GM19467 (cell line): ENCODE measurements around the gene RIMS3.

Source experiments
- ATAC-seq: cut with Tn5 transposase; IDR thresholded peaks from one replicate; pipeline ENCODE4 v1.9.1; 2021; ENCODE audit warnings: mild to moderate bottlenecking, moderate library complexity; ENCODE audit not compliant: unreplicated experiment

RIMS3 gene

DNA sequence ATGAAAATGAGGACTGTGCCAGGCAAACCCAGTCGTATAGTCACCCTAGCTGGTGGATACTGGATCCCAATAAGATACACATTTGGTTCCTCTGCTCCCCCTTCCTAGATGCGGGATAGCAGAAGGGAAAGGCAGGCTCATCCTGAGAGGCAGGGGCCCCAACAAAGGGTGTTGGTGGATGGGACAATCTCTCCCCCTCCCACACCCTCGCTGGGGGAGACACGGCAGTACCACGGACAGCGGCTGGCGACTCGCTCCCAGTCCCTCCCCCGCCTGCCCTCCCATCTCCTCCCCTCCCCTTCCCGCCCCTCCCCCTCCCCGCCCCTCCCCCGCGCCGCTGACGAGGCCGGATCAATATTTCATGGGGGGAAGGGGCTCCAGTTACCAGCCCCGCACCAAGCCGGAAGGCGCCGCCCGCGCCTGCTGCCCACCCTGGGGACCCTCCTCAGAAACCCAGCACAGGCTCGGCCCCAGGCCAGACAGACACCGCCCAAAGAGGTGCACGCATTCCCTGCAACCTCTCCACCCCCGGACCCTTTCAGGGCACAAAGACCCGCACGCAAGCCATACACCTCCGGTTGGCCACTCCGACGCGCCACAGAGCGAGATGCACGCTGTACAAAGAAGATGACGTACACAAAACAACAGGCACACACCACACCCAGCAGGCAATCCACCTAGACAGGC, 11.5 kb downstream of the RIMS3 start:
- no peak for ATAC-seq

DNA sequence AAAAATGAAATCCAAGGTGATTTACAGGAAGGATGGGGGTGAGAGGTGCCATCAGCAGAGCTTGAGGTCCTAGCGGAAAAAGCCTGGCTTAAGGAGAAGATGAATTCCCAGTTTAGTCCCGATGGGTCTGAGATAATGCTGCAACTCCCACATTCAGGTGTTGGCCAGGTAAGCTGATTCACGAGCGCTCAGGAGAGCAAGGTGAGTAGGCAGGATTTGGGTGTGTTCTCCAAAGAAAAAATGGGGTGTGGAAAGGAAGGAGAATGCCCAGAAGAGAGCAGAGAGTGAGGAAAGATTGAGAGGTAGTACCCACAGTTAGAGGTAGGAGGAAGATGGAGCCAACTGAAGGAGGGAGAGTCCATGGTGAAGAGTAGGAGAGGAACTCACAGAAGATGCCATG, 12.5 kb downstream of the RIMS3 start:
- no peak for ATAC-seq

GRCh38 chr1:40652468-40652867, 13.0 kb downstream of the RIMS3 start:
- no peak for ATAC-seq

GRCh38 chr1:40651138-40651857, 14.2 kb downstream of the RIMS3 start:
- no peak for ATAC-seq

DNA sequence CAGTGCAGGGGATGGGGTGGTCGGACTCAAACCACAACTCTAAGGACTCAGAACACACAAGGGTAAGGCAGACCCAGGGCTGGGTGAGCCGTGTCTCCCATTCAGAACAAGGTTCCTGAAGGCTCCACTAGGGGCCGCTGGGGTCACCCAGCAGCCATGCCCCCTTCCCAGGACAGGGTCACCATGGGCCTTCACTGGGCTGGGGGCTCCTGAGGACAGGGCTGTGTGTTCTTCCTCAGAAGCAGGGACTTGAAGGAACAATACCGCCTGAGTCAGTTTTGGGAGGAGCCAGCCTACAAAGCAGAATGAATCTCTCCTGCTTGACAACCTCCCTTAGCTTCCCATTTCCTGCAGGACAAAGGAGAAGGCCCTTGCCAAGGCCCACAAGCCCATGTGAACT, 15.4 kb downstream of the RIMS3 start:
- no peak for ATAC-seq

GRCh38 chr1:40649592-40649930, 15.9 kb downstream of the RIMS3 start:
- no peak for ATAC-seq

GRCh38 chr1:40648928-40649591, 16.4 kb downstream of the RIMS3 start:
- no peak for ATAC-seq

DNA sequence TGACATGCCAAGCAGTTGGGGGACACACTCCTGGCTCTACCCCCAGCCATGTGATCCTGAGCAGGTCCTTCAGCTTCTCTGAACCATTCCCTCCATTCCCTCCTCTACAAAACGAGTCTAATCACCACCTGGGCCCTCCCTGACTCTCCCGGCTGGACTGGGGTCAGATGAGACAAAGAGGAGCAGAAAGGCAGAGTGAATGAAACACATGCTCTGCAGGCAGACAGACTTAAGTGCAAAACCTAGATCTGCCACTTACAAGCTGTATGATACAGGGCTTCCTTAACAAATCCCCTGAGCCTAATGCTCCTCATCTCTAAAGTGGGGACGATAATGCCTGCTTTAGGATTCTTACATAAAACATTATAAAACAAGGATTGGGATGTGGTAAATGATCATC, 17.3 kb downstream of the RIMS3 start:
- no peak for ATAC-seq

DNA sequence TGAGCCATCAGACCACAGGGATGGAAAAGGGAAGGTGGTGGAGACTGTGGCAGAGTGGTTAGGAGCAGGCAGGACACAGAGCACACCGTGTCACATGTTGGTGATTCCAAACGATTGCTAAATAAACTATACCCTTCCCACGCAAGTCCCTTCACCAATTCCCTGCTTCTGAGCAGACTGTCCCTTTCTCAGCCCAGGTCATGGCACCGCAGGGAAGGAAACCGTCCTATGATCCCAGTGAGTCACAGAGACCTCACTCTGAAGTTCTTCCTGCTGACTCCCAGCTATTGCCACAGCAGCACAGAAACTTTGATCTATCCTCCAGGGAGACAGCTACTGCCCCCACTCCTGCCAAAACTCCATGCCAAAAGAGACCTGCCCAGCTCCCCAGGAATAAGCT, 19.2 kb downstream of the RIMS3 start:
- ATAC-seq, result no peak

GRCh38 chr1:40645118-40645680, 20.3 kb downstream of the RIMS3 start:
- ATAC-seq, result no peak

- ATAC-seq, result no peak
Measured at GRCh38 chr1:40641601-40642242, 23.8 kb downstream of the RIMS3 start.

DNA sequence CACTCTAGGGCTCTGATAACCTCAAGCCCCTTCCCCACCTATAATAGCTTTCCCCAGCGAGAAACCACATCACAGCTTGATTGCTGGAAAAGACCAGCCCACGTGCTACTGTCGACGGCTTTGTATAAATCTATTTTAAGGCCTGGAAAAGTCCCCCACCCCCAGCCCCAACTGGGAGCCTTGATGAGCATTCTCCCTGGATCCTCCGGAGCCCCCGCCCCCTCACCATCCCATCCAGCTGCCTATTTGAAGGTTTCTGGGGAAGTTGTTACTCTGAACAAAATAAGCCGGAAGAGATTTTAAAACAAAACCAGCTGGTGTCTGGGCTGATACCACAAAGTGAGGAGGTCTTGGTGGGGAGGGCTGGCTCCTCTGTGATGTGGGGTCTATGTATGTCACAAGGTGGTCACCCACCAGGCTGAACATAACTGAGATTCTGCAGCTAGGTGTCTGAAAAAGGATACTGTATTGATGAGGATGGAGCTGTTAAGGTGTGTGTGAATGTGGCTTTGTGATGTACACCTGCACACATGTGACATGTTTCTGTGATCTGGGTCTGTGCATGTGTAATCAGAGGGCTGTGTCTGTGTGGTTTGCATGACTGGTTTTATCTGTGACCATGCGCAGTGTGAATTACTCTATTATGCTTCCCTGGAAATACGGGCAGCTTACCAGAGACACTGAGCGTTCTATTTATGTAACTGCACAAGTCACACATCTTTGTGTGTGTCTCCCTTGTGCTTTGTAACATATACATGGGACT, 25.0 kb downstream of the RIMS3 start:
- ATAC-seq, result no peak

DNA sequence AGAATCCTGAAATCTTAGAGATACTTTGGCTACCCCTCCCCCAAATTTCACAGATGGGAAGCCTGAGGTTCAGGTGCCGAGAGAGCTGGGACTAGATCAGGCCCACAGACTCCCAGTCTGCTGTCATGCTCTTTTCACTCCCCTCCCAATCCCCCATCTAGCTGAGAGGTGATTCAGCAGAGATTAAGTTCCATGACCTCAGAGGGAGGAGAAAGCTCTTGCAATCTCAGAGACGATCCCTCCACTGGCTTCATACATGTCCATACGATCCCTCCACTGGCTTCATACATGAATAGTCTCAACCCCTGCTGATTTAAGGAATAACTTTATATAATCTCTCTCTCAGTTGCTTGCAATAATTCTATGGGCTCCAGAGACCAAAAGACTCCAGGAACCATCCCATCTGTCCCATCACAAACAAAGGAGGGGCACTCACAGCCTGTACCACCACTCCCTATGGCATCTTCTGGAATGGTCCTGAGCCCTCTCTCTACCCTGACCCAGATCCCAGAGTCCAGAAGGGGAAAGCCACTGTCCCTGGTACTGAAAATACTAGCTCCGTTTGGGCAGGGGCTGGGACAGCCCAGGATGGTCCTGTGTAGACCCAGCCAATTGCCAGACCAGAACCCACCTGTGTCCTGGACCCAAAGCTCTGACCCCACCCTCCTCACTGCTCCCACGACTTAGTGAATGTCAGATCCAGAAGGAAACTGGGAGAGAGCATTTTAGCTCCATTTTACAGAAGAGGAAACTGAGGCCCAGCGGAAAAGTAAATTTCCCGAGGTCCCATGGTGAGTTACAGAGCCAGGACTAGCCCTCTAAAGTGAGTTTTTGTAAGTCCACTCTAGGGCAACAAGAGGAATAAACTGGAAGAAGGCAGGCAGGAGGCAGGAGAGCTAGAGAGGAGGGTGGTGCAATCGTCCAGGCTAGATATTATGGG, 27.1 kb downstream of the RIMS3 start:
- no peak for ATAC-seq

- no peak for ATAC-seq
Measured at GRCh38 chr1:40637470-40638007, 27.9 kb downstream of the RIMS3 start.

- ATAC-seq, result no peak
Measured at GRCh38 chr1:40636777-40637176, 28.7 kb downstream of the RIMS3 start.

GRCh38 chr1:40635763-40636500, 29.6 kb downstream of the RIMS3 start:
- ATAC-seq, result no peak

DNA sequence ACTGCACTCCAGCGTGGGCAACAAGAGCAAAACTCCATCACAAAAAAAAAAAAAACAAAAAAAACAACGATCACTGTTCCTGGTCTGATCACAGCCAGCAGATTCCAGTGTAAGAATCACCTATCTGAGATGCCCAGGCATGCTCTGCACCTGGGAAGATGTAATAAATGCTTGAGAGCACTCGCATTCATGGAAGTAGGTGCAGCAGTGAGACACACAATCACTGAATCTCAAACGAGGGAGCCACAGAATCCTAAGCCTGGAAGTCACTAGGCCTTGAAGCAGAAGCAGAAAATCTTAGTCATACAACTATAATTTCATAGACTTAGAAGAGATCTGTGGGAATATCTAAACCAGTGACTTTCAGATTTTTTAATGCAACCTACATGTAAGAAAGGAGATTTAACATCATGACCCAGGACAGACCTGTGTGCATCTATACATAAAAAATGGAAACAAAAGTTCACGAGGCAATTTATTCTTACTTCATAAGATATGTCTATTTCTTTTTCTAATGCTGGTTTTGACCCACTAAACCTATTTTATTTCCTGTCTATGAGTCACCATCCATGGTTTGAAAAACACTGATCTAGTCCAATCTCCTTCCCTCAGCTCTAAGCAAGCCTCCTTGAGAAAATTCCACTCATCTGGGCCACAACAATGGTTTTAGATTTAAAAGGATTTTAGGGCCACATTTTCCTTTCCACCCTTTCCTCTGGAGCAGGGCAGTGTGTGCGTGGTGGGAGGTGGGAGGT, 30.4 kb downstream of the RIMS3 start:
- ATAC-seq, result no peak

DNA sequence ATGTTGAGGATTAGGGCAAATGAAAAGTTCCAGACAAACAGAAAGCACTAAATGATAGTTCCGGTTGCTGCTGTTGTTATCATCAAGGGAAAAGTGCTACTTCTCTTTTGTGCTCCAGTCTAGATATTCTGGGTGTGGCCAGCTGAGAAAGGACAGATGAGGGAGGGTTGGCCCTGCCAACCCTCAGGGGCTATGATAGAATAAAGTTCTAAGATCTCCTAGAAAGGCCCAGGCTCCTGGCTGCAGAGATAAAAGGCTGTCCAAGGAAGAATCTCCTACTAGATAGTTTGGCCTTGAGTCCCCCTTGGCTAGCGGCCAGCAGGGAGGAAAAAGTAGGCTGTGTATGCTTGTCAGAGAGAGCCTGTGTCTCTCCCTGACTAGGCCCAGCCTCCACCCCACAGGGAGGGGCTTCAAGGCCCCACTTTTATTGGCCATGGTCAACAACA, 31.5 kb downstream of the RIMS3 start:
- no peak for ATAC-seq
